NCI-H510A treated with DMSO at 0.1 percent for 48 hours (cell line): ENCODE measurements around the gene NELL1.

Experiments used
- DNase-seq: peaks from one replicate; lab custom pipeline; 2025; lab: John Stamatoyannopoulos, UW

Gene NELL1

GRCh38 chr11:20668844-20669819 lies at the start of gene NELL1:
NELL1 (plus strand) TSS chr11:20669586.
- peak; percentile 14 for DNase-seq

DNA sequence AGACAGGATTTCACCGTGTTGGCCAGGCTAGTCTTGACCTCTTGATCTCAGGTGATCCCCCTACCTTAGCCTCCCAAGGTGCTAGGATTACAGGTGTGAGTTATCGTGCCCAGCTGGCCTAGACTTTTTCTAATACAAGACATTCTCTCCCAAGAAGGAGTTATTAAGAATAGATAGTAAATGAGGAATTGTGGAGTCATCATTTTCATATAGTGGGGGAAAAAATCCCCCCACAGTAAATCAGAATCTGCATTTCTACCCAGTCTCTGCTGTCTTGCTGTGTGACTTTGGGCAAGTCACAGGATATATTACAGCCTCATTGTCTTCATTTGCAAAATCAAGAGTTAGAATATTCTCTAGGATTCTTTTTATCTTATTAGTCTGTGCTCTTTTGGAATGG lies 48.4 kb upstream of the NELL1 start:
- DNase-seq: no peak

DNA sequence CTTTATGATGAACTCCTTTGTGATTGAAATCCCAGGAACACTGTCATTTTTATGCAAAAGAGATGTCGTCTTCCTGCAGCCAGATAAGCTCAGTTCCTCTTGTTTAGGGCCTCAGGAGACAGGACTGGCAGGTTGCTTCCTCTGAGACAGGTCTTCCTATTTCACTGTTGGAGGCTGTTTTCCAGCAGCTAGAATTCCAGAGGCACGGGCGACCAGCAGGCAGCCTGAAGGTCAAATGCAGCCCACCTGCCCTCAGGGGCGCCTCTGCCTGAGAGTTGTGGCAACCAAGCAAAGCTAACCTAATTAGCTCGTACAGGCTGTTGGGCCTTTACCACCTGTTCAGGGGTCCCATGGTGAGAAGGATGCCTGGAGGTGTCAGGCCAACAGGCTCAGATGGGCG lies 47.7 kb upstream of the NELL1 start:
- no peak for DNase-seq

DNA sequence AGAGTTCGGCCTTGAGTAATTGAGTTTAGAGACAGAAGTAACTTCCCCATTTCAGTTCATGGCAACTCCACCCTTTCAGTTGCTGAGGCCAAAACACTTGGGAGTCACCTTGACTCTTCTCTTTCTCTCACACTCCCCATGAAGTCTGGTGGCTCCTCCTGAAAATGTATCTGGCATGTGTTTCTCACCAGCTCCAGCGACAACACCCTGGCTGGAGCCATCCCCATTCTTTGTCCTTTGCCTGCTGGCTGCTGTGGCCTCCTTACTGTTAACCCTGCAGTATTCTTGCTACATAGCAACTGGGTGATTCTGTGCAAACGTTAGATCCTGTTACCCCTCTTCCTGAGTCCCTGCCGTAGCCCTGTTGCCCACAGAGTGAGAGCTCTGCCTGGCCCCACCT lies 46.1 kb upstream of the NELL1 start:
- DNase-seq: no peak

DNA sequence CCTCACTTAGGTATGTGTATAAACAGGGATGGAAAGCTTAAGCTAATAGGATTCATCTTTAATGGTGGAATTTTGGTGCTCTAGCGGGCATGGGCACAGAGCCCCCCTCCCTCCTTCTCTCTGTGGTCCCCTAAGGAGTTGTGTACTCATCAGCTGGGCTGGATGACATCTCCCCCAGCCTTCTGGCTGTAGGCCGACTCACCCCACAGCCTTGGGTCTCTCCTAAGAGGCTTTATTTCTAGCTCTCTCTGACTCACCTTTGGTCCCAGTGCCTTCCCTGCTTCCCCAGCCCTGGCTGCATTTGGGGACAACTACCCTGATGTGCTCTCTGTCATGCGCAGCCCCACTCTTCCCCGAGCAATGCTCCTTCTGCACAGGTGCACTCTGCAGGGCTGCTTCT lies 43.1 kb upstream of the NELL1 start:
- DNase-seq: no peak

- no peak for DNase-seq
Observed at GRCh38 chr11:20627026-20627425, 42.4 kb upstream of the NELL1 start.

- DNase-seq: no peak
Observed at GRCh38 chr11:20627701-20628100, 41.7 kb upstream of the NELL1 start.

- DNase-seq: no peak
Observed at GRCh38 chr11:20631519-20632168, 37.7 kb upstream of the NELL1 start.

GRCh38 chr11:20632169-20632532 lies 37.2 kb upstream of the NELL1 start:
- no peak for DNase-seq

DNA sequence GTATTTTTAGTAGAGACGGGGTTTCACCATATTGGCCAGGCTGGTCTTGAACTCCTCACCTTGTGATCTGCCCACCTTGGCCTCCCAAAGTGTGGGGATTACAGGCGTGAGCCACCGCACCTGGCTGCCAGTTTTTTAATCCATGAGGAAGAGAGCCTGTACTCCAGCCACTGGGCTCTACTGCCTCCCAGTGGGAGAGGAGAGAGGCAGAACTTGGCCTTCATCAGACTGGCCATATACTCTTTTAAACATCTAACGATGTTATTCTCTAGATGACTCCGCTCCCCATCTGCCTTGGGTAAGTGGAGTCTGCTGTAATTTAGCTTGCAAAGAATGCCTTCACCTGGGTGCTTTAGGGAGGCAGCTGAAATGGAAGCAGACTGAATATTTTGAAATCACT lies 35.3 kb upstream of the NELL1 start:
- no peak for DNase-seq

DNA sequence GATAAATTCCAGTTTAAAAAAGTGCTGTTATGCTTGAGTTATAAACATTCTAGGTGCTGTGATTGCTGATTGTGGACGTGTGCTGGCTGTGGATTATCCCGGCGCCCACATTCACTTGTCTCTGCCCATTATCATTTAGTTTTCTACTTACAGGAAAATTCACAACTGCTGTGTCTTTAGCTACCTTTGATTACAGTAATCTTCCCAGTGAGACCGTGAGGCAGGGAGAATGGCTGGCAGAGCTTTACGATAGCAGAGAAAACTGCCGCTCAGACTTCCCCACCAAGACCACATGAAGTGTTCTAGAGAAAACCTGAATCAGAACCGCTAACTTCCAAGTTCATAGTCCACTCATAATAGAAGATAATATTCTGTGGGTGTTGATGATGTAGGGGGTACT lies 34.6 kb upstream of the NELL1 start:
- no peak for DNase-seq

DNA sequence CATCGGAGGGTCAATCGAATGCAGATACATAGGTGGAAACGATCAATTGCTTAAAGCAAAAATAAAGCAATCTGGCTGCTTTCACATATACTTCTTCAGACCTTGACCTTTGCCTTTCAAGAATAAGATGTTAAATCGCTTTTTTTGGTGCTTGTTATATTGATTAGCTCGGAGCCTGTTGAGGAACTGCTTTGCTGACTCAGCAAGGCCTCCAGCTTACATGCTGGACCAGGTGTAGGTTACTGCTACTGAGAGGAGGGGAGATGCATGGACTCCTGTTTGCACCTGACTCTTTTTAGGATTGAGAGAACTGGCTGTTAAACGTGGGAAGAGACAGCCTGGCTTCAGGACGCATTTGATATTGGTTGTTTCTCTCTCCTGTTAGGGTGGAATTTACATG lies 31.3 kb upstream of the NELL1 start:
- DNase-seq: no peak

DNA sequence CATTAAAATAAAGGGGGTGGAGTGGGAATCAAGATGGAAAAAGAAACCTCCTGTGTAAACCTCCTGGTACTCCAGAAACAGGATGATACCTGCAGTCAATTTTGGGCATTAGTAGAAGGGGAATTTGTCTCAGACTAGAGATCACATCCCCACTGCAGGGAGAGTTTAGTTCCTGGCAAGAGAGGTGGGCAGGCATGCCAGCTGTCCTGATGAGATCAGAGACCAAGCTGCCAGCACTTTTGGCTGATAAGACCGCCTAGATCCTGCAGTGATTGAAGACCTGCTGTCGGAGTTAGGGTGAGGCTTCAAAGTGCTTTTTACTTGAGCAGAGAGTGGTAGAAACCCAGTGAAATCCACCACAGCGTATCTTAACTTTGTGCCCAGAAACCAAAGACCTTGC lies 29.7 kb upstream of the NELL1 start:
- no peak for DNase-seq

DNA sequence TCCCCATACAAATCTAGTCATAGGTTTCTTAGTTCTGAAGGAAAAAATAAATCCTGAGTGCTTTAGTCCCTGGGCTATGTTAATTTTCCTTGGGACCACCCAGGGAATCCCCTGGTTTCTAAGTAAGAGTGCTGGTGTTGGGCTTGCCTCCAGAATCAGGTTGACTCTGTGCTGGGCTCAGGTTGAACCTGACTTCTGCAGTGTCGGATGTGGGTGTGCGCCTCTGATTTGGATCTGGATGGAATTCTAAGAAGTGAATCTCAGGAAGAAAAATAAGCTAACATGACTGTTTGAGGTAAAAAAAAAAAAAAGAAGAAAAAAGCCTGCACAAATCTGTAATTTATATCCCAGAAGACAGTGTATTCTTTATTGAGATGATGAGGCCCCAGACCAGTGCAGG lies 29.0 kb upstream of the NELL1 start:
- DNase-seq: no peak

DNA sequence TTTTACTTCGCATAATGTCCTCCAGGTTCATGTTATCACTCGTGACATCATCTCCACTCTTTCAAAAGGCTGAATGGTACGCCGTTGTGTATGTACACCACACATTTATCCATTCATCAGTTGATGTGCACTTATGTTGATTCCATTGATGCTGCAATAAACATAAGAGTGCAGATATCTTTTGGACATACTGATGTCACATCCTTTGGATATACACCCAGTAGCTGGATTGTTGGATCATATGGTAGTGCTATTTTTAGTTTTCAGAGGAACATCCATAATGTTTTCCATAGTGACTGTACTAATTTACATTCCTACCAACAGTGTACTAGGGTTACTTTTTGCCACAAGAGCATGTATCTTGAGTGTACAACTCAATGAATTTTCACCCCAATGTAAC lies 25.0 kb upstream of the NELL1 start:
- DNase-seq: no peak

DNA sequence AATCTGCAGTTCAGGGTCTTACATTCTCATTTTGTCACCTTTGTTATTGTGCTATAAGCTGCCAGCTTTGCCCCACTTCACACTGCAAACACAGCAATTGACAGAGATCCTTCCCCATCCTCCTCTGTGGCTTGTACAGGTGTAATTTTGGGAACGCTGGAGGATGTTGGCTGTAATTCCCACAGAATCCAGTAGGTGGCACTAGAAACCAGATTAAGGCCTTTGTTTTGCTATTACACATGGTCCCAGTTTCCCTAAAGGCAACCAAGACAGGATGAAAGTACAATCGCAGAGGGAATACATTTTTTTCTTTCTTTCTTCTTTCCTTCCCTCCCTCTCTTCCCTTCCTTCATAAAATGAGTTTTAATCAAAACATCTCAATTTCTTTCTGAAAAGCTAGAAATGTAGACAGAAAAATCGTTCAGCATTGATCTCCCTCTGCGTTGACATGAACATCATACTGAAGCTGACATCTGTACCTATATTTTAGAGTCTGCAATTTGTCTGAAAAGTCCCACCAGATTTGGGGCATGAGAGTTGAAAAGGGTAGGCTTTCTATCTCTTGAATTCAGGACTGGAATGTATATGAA lies 21.3 kb upstream of the NELL1 start:
- DNase-seq: peak; percentile 65

- no peak for DNase-seq
Observed at GRCh38 chr11:20652150-20652806, 17.1 kb upstream of the NELL1 start.

- no peak for DNase-seq
Observed at GRCh38 chr11:20654038-20654437, 15.3 kb upstream of the NELL1 start.

GRCh38 chr11:20656901-20657300 lies 12.5 kb upstream of the NELL1 start:
- no peak for DNase-seq

DNA sequence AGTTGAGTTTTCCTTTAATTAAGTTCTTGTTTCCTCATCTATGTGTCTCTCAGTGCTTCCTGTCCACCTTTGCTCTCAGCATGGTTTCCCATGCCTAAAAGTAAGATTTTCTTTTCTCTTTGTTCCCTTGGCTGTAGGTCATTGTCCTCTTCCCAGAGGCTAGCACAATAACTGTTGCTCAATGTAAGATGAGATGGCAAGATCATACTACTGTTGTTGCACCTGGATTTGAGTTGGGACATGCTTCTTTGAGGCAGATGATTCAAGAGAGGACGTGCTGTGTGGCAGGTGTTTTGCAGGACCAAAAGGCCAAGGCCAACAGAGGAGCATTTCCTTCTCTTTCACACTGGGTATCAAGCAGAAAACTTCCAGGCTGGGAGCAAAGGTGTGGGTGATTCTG lies 11.3 kb upstream of the NELL1 start:
- peak; percentile 82 for DNase-seq

DNA sequence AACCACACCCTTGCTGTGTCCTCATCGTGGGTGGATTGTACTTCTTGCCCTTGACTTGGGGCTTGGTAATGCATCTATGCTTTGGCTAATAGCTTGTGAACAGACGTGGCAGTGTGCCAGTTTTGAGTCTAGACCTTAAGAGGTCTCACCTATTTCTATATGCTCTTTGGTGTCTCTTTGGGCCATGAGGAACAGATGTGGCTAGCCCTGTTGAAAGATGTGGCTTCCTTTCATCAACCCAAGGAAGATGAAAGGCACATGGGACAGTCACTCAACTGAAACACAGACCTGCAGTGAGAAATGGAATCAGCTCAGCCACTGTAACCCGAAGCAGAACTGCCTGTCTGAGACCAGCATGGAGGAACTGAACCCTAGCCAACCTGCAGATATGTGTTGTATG lies 7.9 kb upstream of the NELL1 start:
- DNase-seq: no peak

- DNase-seq: no peak
Observed at GRCh38 chr11:20661850-20662249, 7.5 kb upstream of the NELL1 start.
